Breast epithelium (tissue), 4 donors: ENCODE data around the gene BSPH1. TPM values are rescaled to one million over a fixed set of nuclear protein-coding genes. Genes with fewer than 3 reads are reported as not detected.

ENCODE experiments used
- DNase-seq, 2 donors: peaks; one replicate each; pipeline ENCODE4 v3.0.0-alpha.2; 2019; ENCODE audit warnings: low spot score in 2 of 2
- H3K27ac ChIP-seq, 2 donors: fragments of 200-600 bp; sonication (generic) in 1 of 2; one replicate each; pipeline ENCODE4 v1.5.1; 2016 to 2019; ENCODE audit warnings: mild to moderate bottlenecking in 1 of 2
- H3K27me3 ChIP-seq, 2 donors: fragments of 200-600 bp; sonication (generic) in 1 of 2; one replicate each; pipeline versions ENCODE4 v1.5.1 to v1.6.0; 2017 to 2019; ENCODE audit warnings: control low read depth in 1 of 2, mild to moderate bottlenecking in 1 of 2
- H3K36me3 ChIP-seq: fragments of 200-600 bp; one replicate; pipeline ENCODE4 v1.5.1; 2019
- H3K4me1 ChIP-seq, 2 donors: fragments of 200-600 bp; sonication (generic); one replicate each; pipeline ENCODE4 v1.5.1; 2016 to 2019; ENCODE audit warnings: control low read depth in 1 of 2
- H3K4me3 ChIP-seq, 3 donors: fragments of 200-600 bp; sonication (generic); 1 replicate in 2 of 3; 2 replicates in 1 of 3; pipeline ENCODE4 v1.5.1; 2016 to 2019; ENCODE audit warnings: mild to moderate bottlenecking in 3 of 3, moderate library complexity in 2 of 3
- H3K9me3 ChIP-seq, 2 donors: fragments of 200-600 bp; sonication (generic) in 1 of 2; one replicate each; pipeline ENCODE4 v1.5.1; 2016 to 2019; ENCODE audit warnings: control low read depth in 1 of 2
- POLR2A ChIP-seq: fragments of 450-650 bp; IDR thresholded peaks from one replicate; pipeline ENCODE4 v1.6.1; 2016; ENCODE audit warnings: antibody characterized with exemption, mild to moderate bottlenecking, moderate library complexity
- POLR2AphosphoS5 ChIP-seq, 3 donors: sonication (generic); formaldehyde crosslinking; IDR thresholded peaks; one replicate each; pipeline ENCODE4 v1.6.1; 2017; ENCODE audit warnings: antibody characterized with exemption in 3 of 3
- intact Hi-C: fragments of 100-400 bp; cut with DNase I; formaldehyde crosslinking; loops from one replicate; pipeline ENCODE4 v1.15.1; 2023; ENCODE audit warnings: low total_unique reads
- total RNA-seq, 3 donors: library from RNA; depleted of rRNA; stranded (reverse); fragments of >200 nt; gene quantifications; one replicate each; pipeline ENCODE4 v1.1.0, GENCODE V29; 2016
- TF ChIP-seq, protein P1 (sequence below), 3 donors: fragments of 450-650 bp; IDR thresholded peaks; one replicate each; pipeline ENCODE4 v1.5.1; 2016 to 2017; ENCODE audit warnings: antibody characterized with exemption in 3 of 3, mild to moderate bottlenecking in 3 of 3, moderate library complexity in 3 of 3

Gene BSPH1, protein sequence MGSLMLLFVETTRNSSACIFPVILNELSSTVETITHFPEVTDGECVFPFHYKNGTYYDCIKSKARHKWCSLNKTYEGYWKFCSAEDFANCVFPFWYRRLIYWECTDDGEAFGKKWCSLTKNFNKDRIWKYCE
- total RNA-seq = not detected

DNA sequence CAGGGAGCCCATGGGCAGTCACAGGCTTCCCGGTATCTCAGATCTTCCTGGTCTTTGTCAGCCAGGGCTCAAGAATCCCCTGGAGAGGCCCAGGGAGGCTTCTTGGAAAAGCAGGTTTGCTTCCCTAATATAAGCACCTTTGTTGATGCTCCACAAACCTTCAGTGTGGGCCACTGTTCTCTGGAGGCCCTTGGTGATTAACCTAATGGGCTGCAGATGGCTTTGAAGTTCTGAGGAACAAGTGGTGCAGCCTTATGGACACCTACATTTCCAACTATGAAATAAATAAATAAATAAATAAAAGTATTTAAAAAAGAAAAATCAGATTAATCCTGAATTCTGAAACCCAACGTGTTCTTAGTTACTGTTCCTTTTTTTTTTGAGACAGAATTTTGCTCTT lies at the start of gene BSPH1:
Gene BSPH1 (minus strand): TSS at position 101 of the 400 bp plus-strand sequence. CDS start 89 bp downstream, at position 12.
- H3K4me1 ChIP-seq = no peaks in the 10 kb centered on the region
- no peaks in the 10 kb centered on the region for H3K36me3 ChIP-seq
- intact Hi-C loops = loop anchor here (5.0 kb wide), 1 partner anchor 385 kb away; no protein-coding TSS in a partner anchor
- no peak for DNase-seq
- no peaks in the 10 kb centered on the region for H3K9me3 ChIP-seq
- TF ChIP-seq, protein P1, sequence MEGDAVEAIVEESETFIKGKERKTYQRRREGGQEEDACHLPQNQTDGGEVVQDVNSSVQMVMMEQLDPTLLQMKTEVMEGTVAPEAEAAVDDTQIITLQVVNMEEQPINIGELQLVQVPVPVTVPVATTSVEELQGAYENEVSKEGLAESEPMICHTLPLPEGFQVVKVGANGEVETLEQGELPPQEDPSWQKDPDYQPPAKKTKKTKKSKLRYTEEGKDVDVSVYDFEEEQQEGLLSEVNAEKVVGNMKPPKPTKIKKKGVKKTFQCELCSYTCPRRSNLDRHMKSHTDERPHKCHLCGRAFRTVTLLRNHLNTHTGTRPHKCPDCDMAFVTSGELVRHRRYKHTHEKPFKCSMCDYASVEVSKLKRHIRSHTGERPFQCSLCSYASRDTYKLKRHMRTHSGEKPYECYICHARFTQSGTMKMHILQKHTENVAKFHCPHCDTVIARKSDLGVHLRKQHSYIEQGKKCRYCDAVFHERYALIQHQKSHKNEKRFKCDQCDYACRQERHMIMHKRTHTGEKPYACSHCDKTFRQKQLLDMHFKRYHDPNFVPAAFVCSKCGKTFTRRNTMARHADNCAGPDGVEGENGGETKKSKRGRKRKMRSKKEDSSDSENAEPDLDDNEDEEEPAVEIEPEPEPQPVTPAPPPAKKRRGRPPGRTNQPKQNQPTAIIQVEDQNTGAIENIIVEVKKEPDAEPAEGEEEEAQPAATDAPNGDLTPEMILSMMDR (IDR thresholded peaks at IDR 0.05) = no peak
- H3K4me3 ChIP-seq = no peak within 1 kb of the TSS
- H3K27ac ChIP-seq = no peak within 1 kb of the TSS
- H3K27me3 ChIP-seq = peaks cover 0 to 40% of the 10 kb centered on the region in 2 donors

DNA sequence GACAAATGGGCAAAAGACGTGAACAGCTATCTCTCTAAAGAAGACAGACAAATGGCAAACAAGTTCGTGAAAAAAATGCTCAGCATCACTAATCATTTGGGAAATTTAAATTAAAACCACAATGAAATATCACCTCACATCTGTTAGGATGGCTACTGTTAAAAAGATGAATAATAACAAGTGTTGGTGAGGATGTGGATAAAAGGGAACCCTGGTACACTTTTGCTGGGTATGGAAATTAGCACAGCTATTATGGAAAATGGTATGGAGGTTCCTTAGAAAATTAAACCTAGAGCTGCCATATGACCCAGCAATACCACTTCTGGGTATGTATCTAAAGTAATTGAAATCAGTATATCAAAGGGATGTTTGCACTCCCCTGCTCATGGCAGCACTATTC lies 44.8 kb upstream of the BSPH1 start:
- Histone ChIP-seq H3K36me3 (no peaks in the 10 kb centered on the region), H3K9me3 (peaks cover 6 to 9% of the 10 kb centered on the region in 2 donors), H3K27ac (no peak overlapping the region), H3K4me3 (no peak overlapping the region), H3K27me3 (peaks cover 0 to 9% of the 10 kb centered on the region in 2 donors), H3K4me1 (no peaks in the 10 kb centered on the region)
- no peak for DNase-seq
- intact Hi-C loops = no loop called here
- TF ChIP-seq POLR2AphosphoS5 (IDR thresholded peaks at IDR 0.05) (no peak), POLR2A (no peak)
- TF ChIP-seq, protein P1 (IDR thresholded peaks at IDR 0.05) = no peak

DNA sequence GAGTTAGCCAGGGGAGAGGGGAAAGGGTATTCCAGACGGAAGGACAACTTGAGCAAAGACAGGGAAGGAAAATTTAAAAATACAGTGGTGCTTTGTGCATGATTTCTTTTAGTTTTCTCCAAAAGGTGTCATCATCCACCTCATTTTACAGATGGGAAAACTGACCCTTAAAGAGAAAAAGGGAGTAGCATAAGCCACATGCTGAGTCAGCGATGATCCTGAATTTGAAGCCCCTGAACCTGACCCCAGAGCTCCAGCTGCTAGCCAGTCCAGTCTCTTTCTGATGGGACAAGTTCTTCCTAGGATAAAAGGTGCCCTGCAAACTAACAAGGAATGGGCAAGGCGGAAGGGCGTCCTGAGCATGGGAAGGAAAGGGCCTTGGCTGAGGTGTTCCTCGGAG lies 41.6 kb upstream of the BSPH1 start:
- DNase-seq = no peak
- Histone ChIP-seq H3K4me3 (no peak overlapping the region), H3K27me3 (peaks cover 0 to 12% of the 10 kb centered on the region in 2 donors), H3K36me3 (no peaks in the 10 kb centered on the region), H3K27ac (no peak overlapping the region), H3K4me1 (no peaks in the 10 kb centered on the region), H3K9me3 (peaks cover 6 to 9% of the 10 kb centered on the region in 2 donors)
- TF ChIP-seq POLR2AphosphoS5 (IDR thresholded peaks at IDR 0.05) (no peak), POLR2A (no peak)
- TF ChIP-seq, protein P1 (IDR thresholded peaks at IDR 0.05) = no peak
- intact Hi-C loops = no loop called here

DNA sequence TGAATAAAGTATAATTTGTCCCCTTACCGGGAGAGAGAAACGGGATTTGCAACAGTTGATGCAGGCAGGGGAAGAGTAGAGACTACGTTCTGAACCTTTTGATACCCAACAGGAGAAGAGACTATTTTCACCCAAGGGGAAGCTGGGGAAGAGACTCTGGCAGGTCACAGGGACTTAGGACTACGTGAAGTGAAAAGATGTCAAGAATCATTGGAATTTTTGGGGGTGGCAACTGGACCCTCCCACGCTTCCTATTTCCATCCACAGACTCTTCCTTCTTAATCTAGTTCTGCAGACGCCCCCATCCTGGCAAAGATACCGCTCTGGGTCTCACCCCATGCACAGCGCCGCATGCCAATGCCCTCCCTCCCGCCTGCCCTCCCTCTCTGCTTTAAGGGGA lies 38.1 kb upstream of the BSPH1 start:
- Histone ChIP-seq H3K4me3 (no peak overlapping the region), H3K27me3 (peaks cover 0 to 23% of the 10 kb centered on the region in 2 donors), H3K27ac (no peak overlapping the region), H3K4me1 (no peaks in the 10 kb centered on the region), H3K36me3 (no peaks in the 10 kb centered on the region), H3K9me3 (no peaks in the 10 kb centered on the region)
- intact Hi-C loops = no loop called here
- DNase-seq = no peak
- TF ChIP-seq POLR2AphosphoS5 (IDR thresholded peaks at IDR 0.05) (no peak), POLR2A (no peak)
- TF ChIP-seq, protein P1 (IDR thresholded peaks at IDR 0.05) = no peak

DNA sequence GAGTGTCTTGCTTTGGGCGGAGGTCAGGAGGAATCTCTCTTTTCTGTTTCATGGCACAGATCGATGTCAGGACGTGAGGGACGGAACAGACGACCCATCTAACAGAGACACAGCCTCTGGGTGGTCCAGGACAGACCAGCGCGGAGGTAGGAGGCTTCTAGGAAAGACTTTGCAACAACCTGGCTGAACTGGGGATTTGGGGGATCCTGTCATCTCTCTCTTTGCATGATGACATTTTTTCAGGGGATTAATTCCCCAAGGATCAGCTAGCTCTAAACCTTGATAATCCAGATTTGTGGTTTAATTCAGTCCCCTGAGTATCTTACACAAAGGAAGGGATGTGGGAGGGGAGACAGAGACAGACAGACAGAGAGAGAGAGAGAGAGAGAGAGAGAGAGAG lies 37.5 kb upstream of the BSPH1 start:
- H3K4me1 ChIP-seq = no peaks in the 10 kb centered on the region
- no peak for DNase-seq
- TF ChIP-seq POLR2A = no peak
- no peak for TF ChIP-seq POLR2AphosphoS5 (IDR thresholded peaks at IDR 0.05)
- TF ChIP-seq, protein P1 (IDR thresholded peaks at IDR 0.05) = no peak
- H3K36me3 ChIP-seq = no peaks in the 10 kb centered on the region
- intact Hi-C loops = no loop called here
- no peak overlapping the region for H3K27ac ChIP-seq
- no peak overlapping the region for H3K4me3 ChIP-seq
- no peaks in the 10 kb centered on the region for H3K9me3 ChIP-seq
- peaks cover 0 to 23% of the 10 kb centered on the region in 2 donors for H3K27me3 ChIP-seq
